Prostate gland (tissue), 2 donors: ENCODE data around the gene CCNL2.

Source experiments
- POLR2A ChIP-seq: fragments of 450-650 bp; IDR thresholded peaks from one replicate; pipeline ENCODE4 v1.6.1; 2016; ENCODE audit warnings: antibody characterized with exemption, mild to moderate bottlenecking
- POLR2AphosphoS5 ChIP-seq: sonication (generic); formaldehyde crosslinking; IDR thresholded peaks from one replicate; pipeline ENCODE4 v1.6.1; 2017; ENCODE audit warnings: antibody characterized with exemption
- TF ChIP-seq, protein P1 (sequence below), 4 experiments: fragments of 200-600 bp in 2 of 4; fragments of 450-650 bp in 2 of 4; sonication (generic) in 2 of 4; IDR thresholded peaks; 1 replicate in 3 of 4; 2 replicates in 1 of 4; pipeline ENCODE4 v1.5.1; 2016 to 2019; ENCODE audit warnings: antibody characterized with exemption in 4 of 4, mild to moderate bottlenecking in 2 of 4, moderate library complexity in 2 of 4

DNA sequence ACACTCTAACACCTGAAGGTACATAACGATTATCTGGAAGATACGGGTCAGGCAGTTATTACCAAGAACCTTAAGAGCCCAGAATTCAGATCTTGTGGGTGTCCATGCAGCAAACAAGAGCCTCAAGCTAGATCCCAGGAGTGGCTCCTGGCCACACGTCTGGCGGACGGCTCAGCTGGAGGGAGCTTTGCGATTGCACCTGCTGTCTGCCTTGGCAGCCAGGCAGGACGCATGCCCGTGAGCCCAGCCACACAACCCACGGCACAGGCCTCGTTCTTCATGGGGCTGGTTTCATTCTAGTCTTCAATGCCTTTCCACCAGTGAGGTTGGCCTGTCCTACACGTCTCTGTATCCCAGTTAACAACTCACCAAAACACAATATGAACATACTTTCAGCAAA, 5.7 kb downstream of the CCNL2 start:
- no peak for TF ChIP-seq POLR2AphosphoS5
- TF ChIP-seq, protein P1, sequence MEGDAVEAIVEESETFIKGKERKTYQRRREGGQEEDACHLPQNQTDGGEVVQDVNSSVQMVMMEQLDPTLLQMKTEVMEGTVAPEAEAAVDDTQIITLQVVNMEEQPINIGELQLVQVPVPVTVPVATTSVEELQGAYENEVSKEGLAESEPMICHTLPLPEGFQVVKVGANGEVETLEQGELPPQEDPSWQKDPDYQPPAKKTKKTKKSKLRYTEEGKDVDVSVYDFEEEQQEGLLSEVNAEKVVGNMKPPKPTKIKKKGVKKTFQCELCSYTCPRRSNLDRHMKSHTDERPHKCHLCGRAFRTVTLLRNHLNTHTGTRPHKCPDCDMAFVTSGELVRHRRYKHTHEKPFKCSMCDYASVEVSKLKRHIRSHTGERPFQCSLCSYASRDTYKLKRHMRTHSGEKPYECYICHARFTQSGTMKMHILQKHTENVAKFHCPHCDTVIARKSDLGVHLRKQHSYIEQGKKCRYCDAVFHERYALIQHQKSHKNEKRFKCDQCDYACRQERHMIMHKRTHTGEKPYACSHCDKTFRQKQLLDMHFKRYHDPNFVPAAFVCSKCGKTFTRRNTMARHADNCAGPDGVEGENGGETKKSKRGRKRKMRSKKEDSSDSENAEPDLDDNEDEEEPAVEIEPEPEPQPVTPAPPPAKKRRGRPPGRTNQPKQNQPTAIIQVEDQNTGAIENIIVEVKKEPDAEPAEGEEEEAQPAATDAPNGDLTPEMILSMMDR (IDR thresholded peaks at IDR 0.05) = no peak
- no peak for TF ChIP-seq POLR2A
